Mesothelial cell of epicardium (in vitro differentiated cells): ENCODE results near the gene CAPN12. TPM values are rescaled to one million over a fixed set of nuclear protein-coding genes. Genes with fewer than 3 reads are reported as not detected.
"Not testable (repeated sequence)": the region's sequence is repeated elsewhere in the genome, so short reads cannot be mapped to it uniquely, and the experiment has no call there.

Experiments
- DNase-seq, 2 experiments: peaks; one replicate each; pipeline ENCODE4 v3.0.0; 2021; ENCODE audit warnings: low spot score in 2 of 2; ENCODE audit not compliant: unreplicated experiment in 2 of 2
- H3K27ac Mint-ChIP-seq: 2 replicates; pipeline ENCODE4 v1.8.0; 2021; ENCODE audit warnings: mixed read lengths
- H3K27me3 Mint-ChIP-seq: 2 replicates; pipeline ENCODE4 v1.8.0; 2021; ENCODE audit warnings: low read depth, mixed read lengths
- H3K36me3 Mint-ChIP-seq: 2 replicates; pipeline ENCODE4 v1.8.0; 2021; ENCODE audit warnings: mixed read lengths
- H3K4me1 Mint-ChIP-seq: 2 replicates; pipeline ENCODE4 v1.8.0; 2021; ENCODE audit warnings: mixed read lengths
- H3K4me3 Mint-ChIP-seq: 2 replicates; pipeline ENCODE4 v1.8.0; 2021; ENCODE audit warnings: mild to moderate bottlenecking, moderate library complexity, mixed read lengths
- H3K9me3 Mint-ChIP-seq: 2 replicates; pipeline ENCODE4 v1.8.0; 2021; ENCODE audit warnings: mixed read lengths
- CTCF ChIP-seq: fragments of 200-600 bp; sonication (generic); IDR thresholded peaks from one replicate; pipeline ENCODE4 v1.5.0; 2021; ENCODE audit warnings: antibody characterized with exemption; ENCODE audit not compliant: unreplicated experiment
- total RNA-seq: library from RNA; stranded (reverse); gene quantifications from 3 replicates; pipeline ENCODE4 v1.2.1, GENCODE V29; 2021

Gene CAPN12
- total RNA-seq: 6.1 to 6.8 TPM (median 6.7 TPM) in 3 replicates

DNA sequence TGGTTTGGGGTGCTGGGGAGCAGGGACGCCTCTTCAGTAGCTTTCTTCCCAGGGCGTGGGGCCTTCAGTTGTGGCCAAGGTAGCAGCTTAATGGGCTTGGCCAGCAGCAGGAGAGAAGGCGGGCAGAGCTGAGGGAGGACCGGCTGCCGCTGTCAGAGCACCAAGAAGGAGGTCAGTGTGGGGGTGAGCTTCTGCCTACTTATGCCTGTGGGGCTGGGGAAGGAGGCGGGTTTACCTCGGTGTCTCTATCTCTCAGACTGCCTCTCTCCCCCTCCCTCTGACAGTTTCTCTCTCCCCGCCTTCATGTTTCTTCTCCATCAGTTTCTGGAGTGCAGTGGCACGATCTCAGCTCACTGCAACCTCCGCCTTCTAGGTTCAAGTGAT lies at the start of gene CAPN12:
Gene CAPN12 (minus strand): TSS at position 177 of the 384 bp plus-strand sequence. CDS start 309 bp downstream, outside the sequence.
- Mint-ChIP-seq H3K4me3 (no peak within 1 kb of the TSS), H3K9me3 (no peaks in the 10 kb centered on the region), H3K4me1 (no peaks in the 10 kb centered on the region), H3K27me3 (no peaks in the 10 kb centered on the region), H3K36me3 (no peaks in the 10 kb centered on the region), H3K27ac (no peak within 1 kb of the TSS)
- no peak for DNase-seq
- TF ChIP-seq CTCF: no peak

DNA sequence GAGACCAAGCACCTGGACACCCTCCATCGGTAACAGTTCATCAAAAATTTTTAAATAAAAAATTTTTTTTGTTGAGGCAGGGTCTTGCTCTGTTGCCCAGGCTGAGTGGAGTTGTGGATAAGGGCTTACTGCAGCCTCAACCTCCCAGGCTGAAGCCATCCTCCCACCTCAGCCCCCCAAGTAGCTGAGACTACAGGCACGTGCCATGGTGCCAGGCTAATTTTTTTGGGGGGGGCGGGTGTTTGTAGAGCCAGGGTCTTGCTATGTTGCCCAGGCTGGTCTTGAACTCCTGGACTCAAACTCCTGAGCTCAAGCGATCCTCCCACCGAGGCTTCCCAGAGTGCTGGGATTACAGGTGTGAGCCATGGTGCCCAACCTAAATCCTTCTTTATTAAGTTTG lies 49.4 kb upstream of the CAPN12 start:
- Mint-ChIP-seq H3K4me1 (peaks cover 3% of the 10 kb centered on the region), H3K9me3 (no peaks in the 10 kb centered on the region), H3K27me3 (no peaks in the 10 kb centered on the region), H3K36me3 (no peaks in the 10 kb centered on the region), H3K27ac (no peak overlapping the region), H3K4me3 (no peak overlapping the region)
- no peak for DNase-seq
- TF ChIP-seq CTCF: no peak

DNA sequence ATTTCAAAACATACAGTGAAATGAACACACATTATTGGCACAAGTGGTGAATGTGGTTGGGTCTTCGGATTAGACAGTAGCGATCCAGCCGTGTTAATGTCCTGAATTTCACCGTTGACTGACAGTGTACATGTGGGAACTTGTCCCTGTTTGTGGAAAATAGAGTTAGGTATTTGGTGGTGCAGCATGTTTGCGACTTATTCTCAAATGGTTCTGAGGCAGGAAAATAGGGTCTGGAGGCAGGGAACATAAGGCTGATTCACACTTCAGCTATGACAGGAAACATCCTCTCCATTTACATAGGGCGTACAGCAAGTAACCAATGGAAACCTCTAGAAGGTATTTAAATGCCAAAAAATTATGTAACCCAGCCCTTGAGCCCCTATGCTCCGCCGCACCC lies 48.9 kb upstream of the CAPN12 start:
- H3K4me3 Mint-ChIP-seq: peak overlapping the region; percentile 1
- H3K27ac Mint-ChIP-seq: no peak overlapping the region
- no peak for TF ChIP-seq CTCF
- peaks cover 3% of the 10 kb centered on the region for H3K4me1 Mint-ChIP-seq
- no peaks in the 10 kb centered on the region for H3K27me3 Mint-ChIP-seq
- DNase-seq: no peak
- no peaks in the 10 kb centered on the region for H3K36me3 Mint-ChIP-seq
- no peaks in the 10 kb centered on the region for H3K9me3 Mint-ChIP-seq

DNA sequence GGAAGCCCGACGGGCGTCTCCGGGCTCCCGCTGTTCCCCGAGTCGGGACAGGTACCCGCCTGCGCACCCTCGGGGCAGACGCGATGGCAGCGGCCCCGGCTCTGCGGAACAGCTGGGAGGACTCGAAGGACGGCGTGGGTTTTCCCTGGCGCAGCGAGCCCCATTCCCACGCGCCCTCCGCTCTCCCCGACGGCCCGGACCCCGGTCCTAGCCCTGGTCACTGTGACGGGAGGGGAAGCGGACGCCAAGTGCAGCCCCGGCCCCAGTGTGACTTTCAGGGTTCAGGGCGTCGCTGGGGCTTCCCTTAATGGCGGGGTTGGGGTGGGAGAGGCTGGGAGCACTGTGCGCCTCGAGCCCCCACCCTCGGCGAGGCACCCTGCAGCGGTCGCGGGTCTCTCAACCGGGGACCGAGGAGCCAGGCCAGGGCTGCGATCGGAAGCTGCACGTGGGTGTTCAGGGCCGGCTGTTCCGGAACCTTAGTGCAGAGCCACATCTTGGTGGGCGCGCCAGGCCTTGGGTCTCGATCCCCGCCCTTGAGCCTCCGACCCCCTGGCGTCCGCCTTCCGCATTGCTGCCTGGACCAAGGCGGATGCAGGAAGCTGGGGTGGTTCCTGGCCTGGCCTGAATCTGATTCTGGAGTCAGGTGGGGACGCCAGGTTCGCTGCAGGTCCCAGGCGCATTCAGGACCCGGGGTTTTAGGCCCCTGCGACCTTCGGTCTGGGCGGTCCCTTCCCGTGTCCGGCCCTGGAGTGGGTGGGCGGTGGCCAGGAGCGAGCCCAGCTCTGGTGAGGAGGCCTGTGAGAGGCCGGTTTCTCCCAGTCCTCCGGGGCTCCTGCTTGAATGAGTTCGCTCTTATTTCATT lies 48.2 kb upstream of the CAPN12 start:
- peaks cover 3% of the 10 kb centered on the region for H3K4me1 Mint-ChIP-seq
- H3K27me3 Mint-ChIP-seq: no peaks in the 10 kb centered on the region
- H3K4me3 Mint-ChIP-seq: no peak overlapping the region
- H3K27ac Mint-ChIP-seq: no peak overlapping the region
- no peaks in the 10 kb centered on the region for H3K36me3 Mint-ChIP-seq
- no peak for DNase-seq
- TF ChIP-seq CTCF: no peak
- H3K9me3 Mint-ChIP-seq: no peaks in the 10 kb centered on the region

- not testable (repeated sequence) for H3K27me3 Mint-ChIP-seq, DNase-seq, H3K9me3 Mint-ChIP-seq, H3K4me1 Mint-ChIP-seq, H3K36me3 Mint-ChIP-seq, H3K27ac Mint-ChIP-seq, H3K4me3 Mint-ChIP-seq
Measured at GRCh38 chr19:38791451-38792064, 47.3 kb upstream of the CAPN12 start.

- H3K36me3 Mint-ChIP-seq, H3K27ac Mint-ChIP-seq, H3K27me3 Mint-ChIP-seq, H3K4me1 Mint-ChIP-seq, H3K9me3 Mint-ChIP-seq, H3K4me3 Mint-ChIP-seq, DNase-seq: not testable (repeated sequence)
Measured at GRCh38 chr19:38790507-38791403, 46.5 kb upstream of the CAPN12 start.
